AG08395 (cell line): ENCODE results near the gene KIAA0408.
A peak's percentile ranks its signal among the peaks of the same experiment; 100 is the strongest.
"Not testable (repeated sequence)": the region's sequence is repeated elsewhere in the genome, so short reads cannot be mapped to it uniquely, and the experiment has no call there.

ENCODE experiments used
- DNase-seq: peaks from one replicate; pipeline ENCODE4 v3.0.0; 2012; ENCODE audit warnings: mixed read lengths, low spot score

Gene KIAA0408

DNA sequence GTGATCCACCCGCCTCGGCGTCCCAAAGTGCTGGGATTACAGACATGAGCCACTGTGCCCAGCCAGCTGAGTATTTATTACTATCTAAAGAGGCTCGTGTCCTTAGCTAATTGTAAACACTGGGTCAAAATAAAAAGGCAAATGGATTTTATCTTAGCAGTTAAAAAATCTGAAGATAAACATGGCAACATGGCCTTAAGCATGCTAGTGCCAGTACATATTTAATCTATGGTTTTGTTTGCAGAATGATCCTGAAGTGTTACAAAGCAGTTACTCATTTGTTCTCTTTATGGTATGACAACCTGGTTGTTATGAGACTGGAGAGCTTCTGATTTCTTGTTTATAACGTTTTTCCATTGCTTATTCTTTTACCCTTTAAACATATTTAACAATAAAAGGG, 3.9 kb upstream of the KIAA0408 start:
- DNase-seq = no peak

DNA sequence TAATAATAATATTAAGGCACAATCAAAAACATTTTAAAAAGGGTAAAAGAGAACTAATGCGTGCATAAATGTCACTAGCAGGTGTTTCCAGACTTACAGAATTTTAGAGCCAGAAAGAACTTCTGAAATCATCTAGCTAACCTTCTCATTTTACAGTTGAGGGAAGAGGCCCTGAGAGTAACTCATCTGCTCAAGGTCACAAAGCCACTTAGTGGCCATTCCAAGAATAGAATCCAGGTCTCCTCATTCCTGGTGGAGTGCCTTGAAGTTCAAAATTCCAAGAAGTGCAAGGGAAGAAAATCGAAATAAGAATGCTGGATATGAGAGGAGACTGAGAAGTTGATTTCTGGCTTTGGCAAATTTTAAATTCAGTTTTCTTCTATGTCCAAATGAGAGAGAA, 3.2 kb upstream of the KIAA0408 start:
- no peak for DNase-seq

DNA sequence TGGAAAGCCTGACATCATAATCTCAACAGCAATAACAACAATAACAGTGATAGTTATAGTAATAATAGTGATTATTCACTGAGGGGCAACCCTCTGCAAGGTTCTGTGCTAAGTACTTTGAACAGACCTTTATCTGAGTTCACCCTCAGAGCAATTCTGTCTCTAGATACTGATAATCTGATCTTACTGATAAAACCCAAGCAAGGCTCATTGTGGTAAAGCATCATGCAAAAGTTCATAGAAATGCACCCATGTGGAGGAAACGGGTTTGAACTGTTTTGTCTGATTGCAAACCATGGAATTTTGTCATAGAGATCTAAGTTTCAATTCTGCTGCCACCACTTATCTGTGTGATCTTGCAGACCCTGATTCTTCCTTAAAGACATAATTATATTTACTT, 1.3 kb upstream of the KIAA0408 start:
- DNase-seq = no peak

DNA sequence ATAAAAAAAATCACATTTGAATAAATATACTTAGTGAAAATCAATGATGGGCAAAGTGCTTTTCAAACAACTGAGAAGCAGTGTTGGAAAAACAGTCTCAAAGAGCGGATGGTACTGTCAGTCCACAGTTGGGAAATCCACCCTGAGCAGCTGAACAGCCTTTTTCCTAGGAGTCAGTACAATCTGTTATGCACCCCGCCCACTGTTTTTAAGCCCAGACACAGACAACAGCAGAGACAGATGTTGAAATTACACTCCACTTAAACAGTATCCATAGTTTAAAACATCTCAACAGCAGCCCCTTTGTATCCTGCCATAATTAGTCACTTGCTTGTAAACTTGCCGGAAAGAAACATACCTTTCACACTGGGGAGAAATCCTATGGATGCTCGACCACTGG, 372 bp downstream of the KIAA0408 start:
- DNase-seq = peak; percentile 62

DNA sequence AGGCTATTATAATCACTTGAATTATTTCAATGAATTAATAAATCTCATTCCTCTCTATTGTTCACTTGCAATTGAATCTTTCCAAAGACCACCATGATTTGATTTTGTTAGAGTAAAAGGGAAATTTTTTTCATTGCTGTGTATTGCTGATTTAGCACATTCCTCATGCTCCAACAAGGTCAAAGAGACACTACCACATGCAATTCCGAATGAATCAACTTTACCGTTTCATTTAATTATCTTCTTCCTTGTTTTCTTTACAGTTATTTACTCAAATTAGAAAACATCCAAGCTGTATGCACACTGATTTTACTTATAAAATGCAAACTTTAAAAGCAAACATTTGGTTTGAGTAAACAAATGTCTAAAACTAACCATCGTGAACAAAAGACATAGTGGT, 967 bp downstream of the KIAA0408 start:
- no peak for DNase-seq

DNA sequence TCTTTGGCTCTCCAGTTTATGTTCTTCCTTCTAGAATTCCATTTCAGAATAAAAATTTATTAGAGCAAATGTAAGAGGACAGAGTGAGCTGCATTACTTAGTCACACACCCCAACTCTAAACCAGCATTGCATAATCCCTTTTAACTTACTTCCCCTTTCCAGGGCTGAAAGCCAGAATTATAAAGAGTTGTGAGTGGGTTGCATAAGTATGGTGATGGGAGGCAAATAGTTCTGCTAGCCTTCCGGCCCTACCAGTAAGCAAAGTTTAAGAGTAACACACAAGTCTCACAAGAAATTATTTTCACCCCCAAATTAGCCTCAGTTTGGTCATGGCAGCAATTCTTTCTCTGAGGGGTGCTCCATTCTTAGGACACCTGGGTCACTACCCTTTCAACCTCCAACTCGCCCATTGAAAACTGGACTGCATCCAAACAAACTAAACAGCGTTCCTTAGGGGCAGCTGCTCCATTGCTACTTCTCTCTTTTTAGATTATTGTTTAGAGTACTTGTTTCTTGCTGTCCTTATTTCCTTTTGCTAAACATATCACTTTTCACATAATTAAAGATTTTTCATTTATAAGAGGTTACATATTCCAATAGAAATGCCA, 1.6 kb downstream of the KIAA0408 start:
- peak; percentile 28 for DNase-seq

DNA sequence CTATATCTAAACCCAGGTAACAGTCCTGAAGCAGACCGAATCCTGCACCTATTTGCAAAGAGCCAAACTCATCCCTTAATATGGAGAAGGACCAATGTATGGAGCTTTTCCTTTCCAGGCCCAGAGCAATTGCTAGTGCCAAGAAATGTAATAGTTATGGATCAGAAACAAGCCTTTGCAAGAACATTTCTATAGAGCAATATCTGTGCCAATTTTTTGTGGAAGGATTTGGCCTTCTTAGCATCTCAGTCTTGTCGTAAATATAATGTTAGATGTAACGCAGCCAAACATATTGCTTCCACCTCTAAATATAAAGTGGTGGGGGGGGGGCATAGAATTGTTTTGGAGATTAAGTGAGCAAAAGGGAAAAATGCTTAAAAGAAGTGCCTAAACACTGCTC, 2.7 kb downstream of the KIAA0408 start:
- DNase-seq = no peak

DNA sequence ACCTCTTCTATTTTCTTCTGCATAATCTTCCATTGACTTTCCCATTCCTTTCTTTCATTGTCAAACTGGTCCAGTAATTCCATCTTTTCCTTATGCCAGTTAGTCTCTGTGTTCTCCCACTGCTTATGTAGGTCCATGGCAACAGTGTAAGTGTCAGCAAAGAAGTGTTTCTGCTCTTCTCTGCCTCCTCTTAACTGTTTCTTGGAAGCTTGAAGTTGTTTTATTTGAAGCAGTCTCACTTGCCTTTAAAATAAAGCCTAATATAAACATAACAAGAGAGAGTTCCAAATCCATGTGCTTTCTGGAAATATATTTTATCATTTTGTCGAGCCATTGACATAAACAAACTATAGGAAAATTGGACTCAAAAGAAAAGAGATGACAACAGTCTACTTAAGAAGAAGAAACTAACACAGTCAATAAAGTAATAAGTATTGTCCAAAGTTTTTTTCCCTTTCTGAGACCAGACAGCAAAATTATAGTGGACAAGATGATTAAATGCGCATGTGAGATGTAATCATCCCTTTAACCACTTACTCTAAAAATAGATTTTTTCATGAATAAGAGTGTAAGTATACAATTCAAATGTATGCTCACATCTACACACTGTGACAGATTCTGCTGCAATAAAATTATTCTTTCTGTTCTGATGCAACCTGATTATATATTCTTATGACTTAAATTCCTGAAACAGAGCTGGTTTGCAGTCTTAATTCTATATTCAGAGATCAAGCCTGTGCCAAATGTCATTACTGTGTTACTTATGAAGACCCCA, 5.2 kb downstream of the KIAA0408 start:
- DNase-seq = no peak

DNA sequence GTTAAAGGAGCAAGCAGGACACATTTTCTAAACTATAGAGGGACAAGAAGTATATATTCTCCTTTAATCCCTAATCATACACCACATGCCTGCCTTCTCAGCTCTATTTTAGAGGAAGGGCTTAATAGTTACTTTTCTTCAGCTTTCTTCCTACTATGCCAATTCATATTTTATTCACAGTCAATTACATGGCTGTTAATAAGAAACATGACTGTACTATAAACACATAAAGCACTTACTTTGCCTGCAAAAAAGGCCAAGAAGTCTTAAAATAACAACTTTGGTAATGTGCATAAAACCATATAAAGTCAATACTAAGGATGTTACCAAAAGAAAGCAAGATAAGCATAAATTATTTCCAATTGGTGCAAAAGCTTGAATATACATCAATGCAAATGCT, 6.4 kb downstream of the KIAA0408 start:
- DNase-seq = no peak

DNA sequence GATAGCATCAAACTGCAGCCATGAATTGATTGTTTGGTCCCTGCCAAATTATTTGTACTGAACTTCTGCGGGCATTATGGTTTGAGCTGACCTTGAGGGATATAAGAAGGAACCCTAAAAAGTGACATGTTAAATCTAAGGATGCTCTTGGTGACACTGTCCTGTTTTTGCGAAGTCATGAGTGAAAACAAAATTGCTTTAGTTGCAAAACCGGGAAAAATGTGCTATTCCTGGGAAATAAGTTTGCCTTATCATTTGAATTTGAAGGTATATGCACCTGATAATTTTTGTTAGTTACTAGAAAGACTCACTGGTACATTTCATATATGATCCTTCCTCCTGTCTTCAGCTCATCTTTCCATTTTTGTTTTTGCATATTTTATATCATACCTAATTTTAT, 7.8 kb downstream of the KIAA0408 start:
- no peak for DNase-seq

DNA sequence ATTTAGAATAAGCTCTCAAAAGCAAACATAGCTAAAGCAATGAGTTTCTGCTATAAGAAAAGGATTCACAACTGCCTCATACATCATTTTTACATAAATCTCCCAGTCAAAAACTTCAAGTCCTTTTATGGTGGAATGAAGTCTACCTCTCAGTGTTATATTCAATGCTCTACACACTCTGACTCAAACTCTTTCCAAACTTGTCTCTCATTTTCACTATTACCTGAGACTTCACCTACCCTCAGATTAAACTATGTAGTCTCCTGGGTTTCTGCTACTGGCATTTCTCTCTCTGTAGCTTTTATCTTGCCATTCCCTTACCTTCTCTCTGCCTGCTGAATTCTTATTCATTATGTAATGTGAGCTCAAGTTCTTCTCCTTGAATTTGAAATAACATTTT, 11.4 kb downstream of the KIAA0408 start:
- no peak for DNase-seq

DNA sequence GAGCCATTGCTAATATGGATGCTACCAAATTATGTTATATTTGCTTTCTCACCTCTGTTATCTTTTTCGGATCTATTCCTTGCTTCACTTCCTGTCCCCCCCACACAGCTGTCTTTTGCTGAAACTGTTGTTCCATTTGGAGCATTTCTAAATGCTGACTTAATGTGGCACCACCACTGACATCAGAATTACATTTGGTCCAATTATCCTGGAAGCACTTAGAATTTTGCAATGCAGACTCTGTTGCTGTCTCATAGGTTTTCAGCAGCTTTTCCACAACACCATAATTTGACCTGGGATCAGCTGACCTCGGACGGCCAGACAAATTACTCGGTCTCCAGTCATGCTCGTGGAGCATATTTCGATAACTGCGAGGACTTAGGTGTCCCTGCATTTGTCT, 12.8 kb downstream of the KIAA0408 start:
- DNase-seq = no peak

DNA sequence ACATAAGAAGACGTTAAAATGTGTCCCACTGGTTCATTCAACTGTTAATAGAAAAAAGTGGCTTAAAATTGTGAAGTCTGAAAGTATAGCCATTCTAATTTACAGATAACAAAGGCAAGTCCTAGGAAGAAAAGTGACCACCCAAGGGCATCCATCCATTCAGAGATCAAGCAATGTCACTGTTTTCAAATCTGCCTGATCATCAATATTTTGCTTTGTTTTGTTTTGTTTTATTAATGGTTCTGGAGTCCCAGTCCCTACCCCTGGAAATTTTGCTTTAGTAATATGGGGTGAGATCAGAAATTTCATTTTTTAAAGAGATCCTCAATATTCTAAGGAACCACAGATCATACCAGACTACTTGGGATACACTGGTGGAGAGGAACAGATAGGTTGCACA, 17.3 kb downstream of the KIAA0408 start:
- no peak for DNase-seq

DNA sequence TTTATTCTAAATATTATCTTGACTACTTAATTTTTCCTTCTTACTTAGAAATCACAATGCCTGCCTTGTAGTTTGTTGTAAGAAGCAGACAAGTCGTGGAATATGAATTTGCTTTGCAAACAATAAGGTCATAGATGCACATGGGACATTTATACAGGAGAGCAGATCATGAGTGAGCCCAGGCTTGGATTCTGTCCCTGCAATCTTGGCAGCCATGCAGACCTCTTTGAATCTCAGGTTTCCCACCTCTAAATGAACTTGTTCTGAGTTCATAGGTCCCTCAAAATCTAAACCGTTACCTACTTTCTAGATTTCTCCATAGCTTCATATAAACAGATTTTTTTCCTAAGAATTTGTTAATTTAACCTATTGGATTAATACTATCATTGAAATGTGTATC, 19.5 kb downstream of the KIAA0408 start:
- DNase-seq = no peak

DNA sequence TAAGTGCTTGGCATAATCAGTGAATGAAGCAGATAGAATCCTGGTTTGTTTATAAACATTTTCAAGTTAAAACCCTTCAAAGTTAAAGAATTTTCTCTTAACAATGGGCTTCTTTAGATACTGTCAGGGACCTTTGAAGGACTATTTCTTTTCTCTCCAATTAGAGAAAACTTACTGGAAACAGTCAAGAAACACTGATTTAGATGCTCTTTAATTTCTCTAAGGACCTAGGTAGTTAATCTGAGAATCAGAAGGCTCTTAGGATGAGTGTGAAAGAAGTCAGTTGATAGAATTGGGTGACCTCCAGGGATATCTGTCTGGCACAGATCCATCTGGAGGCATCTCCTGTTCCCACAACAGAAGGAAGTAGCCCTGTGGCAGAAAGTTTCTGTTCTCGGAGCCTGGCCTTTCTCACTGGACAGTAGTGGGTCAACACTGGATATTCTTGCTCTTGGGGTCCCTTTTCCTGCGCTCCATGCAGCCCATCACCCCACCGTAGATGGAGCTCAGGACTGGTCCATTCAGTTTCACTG, 22.5 kb downstream of the KIAA0408 start:
- no peak for DNase-seq

DNA sequence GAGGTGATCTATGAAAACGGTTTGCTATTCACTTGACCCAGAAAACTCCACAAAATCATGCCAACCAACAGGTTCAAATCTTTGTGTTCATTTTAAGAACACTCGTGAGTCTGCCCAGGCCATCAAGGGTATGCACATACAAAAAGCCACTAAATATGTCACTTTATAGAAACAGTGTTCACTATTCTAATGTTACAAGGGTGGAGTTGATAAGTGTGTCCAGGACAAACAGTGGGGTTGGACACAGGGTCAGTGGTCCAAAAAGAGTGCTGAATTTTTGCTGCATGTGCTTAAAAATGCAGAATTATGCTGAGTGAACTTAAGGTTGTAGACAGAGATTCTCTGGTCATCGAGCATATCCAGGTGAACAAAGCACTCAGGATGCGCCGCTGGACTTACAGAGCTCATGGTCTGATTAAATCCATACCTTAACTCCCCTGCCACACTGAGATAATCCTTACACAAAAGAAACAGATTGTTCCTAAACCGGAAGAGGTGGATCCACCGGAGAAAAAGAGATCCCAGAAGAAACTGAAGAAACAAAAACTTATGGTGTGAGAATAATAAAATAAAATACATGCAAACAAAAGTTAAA, 23.5 kb downstream of the KIAA0408 start:
- DNase-seq = no peak

DNA sequence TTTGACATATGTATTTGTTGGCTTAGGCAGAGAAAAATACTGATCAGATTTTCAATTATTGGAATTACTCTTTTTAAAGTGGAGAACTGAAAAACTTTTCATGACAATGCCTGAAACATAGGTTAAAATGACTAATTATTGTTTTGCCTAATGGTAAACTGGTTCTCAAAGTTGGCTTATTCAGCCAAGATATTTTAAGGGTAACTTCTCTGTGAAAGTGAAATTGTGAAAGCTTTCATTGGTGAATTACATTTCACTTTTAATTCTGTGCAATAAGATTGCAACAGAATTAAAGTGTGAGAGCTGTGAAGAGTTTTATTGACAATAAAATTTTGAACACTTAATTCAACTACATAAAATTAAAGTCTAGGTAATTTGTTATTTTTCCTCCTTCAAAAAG, 24.5 kb downstream of the KIAA0408 start:
- no peak for DNase-seq

DNA sequence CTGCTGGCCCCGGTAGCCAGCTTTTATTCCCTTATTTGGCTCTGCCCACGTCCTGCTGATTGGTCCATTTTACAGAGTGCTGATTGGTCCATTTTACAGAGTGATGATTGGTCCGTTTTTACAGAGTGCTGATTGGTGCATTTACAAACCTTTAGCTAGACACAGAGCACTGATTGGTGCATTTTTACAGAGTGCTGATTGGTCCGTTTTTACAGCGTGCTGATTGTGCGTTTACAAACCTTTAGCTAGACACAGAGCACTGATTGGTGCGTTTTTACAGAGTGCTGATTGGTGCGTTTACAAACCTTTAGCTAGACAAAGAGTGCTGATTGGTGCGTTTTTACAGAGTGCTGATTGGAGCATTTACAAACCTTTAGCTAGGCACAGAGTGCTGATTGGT, 30.6 kb downstream of the KIAA0408 start:
- DNase-seq = not testable (repeated sequence)

DNA sequence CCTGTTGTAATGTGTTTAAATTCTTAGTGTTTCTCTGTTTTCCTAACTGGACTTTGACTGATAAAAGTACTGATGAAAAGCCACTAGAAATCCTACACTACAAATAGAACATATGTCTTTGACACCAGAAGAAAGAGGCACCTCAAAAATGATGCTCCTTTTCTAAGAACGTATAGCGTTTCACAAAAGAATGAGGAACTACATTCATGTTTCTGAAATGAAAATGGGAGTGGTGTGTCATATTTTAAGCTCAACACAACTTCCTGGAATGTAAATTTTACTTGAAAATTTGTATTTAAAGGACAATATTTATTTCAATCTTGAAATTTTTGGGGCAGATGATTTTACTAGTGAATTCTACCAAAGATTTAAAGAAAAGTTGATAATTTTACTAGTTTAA, 35.3 kb downstream of the KIAA0408 start:
- no peak for DNase-seq

DNA sequence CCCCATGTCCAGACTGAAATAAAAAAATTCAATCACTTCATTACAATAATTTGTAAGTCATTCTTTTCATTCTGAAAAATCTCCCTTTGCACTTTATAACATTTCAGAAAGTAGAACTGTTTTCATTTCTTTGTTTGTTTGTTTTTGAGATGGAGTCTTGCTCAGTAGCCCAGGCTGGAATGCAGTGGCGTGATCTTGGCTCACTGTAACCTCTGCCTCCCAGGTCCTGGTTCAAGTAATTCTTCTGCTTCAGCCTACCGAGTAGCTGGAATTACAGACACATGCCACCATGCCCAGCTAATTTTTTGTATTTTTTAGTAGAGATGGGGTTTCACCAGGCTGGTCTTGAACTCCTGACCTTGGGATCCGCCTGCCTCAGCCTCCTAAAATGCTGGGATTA, 38.0 kb downstream of the KIAA0408 start:
- DNase-seq = not testable (repeated sequence)

DNA sequence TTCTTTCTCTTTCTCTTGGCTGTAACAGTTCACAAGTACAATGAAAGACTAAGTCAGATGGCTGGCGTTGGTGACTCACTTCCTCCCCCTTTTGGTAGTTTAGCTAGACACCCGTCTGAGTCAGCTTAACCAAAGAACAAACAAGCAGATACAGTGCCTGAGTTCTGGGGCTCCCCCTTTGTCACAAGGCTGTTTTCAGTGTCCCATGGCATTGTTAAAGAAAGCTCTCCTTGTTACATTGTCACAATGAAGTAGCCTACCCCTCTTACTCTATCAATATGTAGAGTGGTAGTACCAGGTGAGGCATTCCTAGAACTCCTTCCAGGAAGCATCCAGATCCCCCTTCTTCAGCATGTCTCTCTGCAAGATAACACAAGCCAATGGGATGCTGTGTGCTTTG, 38.6 kb downstream of the KIAA0408 start:
- DNase-seq = peak; percentile 92

DNA sequence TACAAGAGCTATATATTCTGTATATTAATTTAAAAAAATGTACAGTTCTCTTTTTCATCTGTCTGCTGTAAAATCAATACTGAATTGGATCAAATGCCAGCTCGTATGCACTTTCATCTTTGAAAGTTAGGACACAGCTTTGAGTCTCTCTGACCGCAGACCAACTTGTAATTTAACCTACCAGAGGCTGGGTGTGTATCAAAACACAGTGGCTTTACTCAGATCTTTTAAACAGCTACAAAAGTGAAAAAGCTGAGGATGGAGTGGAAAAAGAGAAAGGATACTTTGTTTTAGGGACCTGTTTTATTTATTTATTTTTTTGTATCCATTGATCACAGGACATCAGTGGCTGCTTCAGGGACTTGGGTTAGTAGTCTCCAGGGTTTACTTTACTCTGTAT, 44.1 kb downstream of the KIAA0408 start:
- no peak for DNase-seq

DNA sequence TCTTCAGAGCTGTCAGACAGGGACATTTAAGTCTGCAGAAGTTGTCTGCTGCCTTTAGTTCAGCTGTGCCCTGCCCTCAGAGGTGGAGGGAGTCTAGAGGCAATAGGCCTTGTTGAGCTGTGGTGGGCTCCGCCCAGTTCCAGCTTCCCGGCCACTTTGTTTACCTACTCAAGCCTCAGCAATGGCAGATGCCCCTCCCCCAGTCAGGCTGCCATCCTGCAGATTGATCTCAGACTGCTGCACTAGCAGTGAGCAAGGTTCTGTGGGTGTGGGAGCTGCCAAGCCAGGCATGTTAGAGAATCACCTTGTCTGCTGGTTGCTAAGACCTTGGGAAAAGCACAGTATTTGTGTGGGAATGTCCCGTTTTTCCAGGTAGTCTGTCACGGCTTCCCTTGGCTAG, 46.1 kb downstream of the KIAA0408 start:
- not testable (repeated sequence) for DNase-seq
